ENCODE results near the gene VCL. TPM values are rescaled to one million over a fixed set of nuclear protein-coding genes. Genes with fewer than 3 reads are reported as not detected.

The VCL gene
- total RNA-seq, 1 experiment from 2014 or later, result 378 TPM

- no peak overlapping the region for H3K4me3 ChIP-seq
- peaks cover 57% of the 10 kb centered on the region for H3K4me1 ChIP-seq (replicated peaks)
- H3K36me3 ChIP-seq, result no peaks in the 10 kb centered on the region
- no peaks in the 10 kb centered on the region for H3K27me3 ChIP-seq (replicated peaks)
- peak; percentile 97 to 98 for DNase-seq (ENCODE audit: low read depth in 1 of 2, low spot score in 2 of 2)
- H3K9me3 ChIP-seq (replicated peaks), result no peaks in the 10 kb centered on the region
- H3K27ac ChIP-seq, result peak overlapping the region; percentile 85
Measured at GRCh38 chr10:73965890-73966768, 31.8 kb upstream of the VCL start.

DNA sequence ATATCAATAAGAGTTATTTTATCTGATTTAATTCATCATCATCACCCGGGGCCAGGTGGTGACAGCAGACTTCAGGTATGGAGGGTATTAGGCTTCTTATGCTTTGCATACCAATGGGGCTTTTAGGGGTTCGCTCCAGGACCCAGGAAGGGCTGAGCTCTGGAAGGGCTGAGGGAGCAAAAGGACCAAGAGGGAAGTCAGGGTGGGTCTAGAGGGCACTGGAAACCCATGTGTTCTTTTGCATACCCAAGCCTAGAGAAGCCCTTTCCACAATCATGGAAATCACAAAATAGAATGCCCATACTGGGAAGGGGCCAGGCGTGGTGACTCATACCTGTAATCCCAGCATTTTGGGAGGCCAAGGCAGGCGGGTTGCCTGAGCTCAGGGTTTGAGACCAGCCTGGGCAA is 30.9 kb upstream of the VCL start:
- Histone ChIP-seq H3K4me3 (no peak overlapping the region), H3K36me3 (no peaks in the 10 kb centered on the region), H3K4me1 (replicated peaks) (peaks cover 54% of the 10 kb centered on the region), H3K9me3 (replicated peaks) (no peaks in the 10 kb centered on the region), H3K27ac (peak overlapping the region; percentile 85), H3K27me3 (replicated peaks) (no peaks in the 10 kb centered on the region)
- DNase-seq (ENCODE audit: low read depth in 1 of 2, low spot score in 2 of 2), result peak in 1 of 2 experiments; percentile 46

- H3K4me3 ChIP-seq, result no peak overlapping the region
- H3K27ac ChIP-seq, result peak overlapping the region; percentile 85
- peaks cover 54% of the 10 kb centered on the region for H3K4me1 ChIP-seq (replicated peaks)
- H3K9me3 ChIP-seq (replicated peaks), result no peaks in the 10 kb centered on the region
- no peaks in the 10 kb centered on the region for H3K27me3 ChIP-seq (replicated peaks)
- no peaks in the 10 kb centered on the region for H3K36me3 ChIP-seq
- DNase-seq (ENCODE audit: low read depth in 1 of 2, low spot score in 2 of 2), result no peak
Measured at GRCh38 chr10:73967544-73967943, 30.4 kb upstream of the VCL start.

GRCh38 chr10:73968098-73968521 is 29.8 kb upstream of the VCL start:
- DNase-seq (ENCODE audit: low read depth in 1 of 2, low spot score in 2 of 2), result peak; percentile 82 to 86
- no peaks in the 10 kb centered on the region for H3K9me3 ChIP-seq (replicated peaks)
- no peak overlapping the region for H3K4me3 ChIP-seq
- H3K4me1 ChIP-seq (replicated peaks), result peaks cover 54% of the 10 kb centered on the region
- no peaks in the 10 kb centered on the region for H3K27me3 ChIP-seq (replicated peaks)
- H3K27ac ChIP-seq, result peak overlapping the region; percentile 85
- H3K36me3 ChIP-seq, result no peaks in the 10 kb centered on the region

- DNase-seq (ENCODE audit: low read depth in 1 of 2, low spot score in 2 of 2), result no peak
- H3K4me1 ChIP-seq (replicated peaks), result peaks cover 54% of the 10 kb centered on the region
- no peaks in the 10 kb centered on the region for H3K36me3 ChIP-seq
- no peak overlapping the region for H3K27ac ChIP-seq
- no peak overlapping the region for H3K4me3 ChIP-seq
- no peaks in the 10 kb centered on the region for H3K27me3 ChIP-seq (replicated peaks)
- no peaks in the 10 kb centered on the region for H3K9me3 ChIP-seq (replicated peaks)
Measured at GRCh38 chr10:73969224-73969841, 28.6 kb upstream of the VCL start.

DNA sequence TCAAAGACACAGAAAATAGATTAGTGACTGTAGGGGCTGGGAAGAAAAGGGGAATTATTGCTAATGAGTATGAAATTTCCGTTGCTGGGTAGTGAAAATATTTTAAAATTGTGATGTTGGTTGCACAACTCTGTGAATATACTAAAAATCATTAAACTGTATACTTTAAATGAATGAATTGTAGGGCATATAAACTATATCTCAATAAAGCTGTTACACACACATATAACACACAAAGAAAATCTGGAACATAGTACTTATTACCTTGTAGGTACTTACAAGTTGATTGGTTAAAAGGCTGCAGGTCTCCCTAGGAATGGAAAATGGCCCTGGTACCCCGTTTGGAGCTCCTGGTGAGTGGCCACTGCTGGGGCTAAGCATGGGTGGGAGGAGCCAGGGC is 27.1 kb upstream of the VCL start:
- no peaks in the 10 kb centered on the region for H3K36me3 ChIP-seq
- H3K27me3 ChIP-seq (replicated peaks), result no peaks in the 10 kb centered on the region
- H3K9me3 ChIP-seq (replicated peaks), result no peaks in the 10 kb centered on the region
- DNase-seq (ENCODE audit: low read depth in 1 of 2, low spot score in 2 of 2), result no peak
- no peak overlapping the region for H3K27ac ChIP-seq
- H3K4me1 ChIP-seq (replicated peaks), result peaks cover 39% of the 10 kb centered on the region
- H3K4me3 ChIP-seq, result no peak overlapping the region

- no peaks in the 10 kb centered on the region for H3K27me3 ChIP-seq (replicated peaks)
- H3K4me1 ChIP-seq (replicated peaks), result peaks cover 32% of the 10 kb centered on the region
- no peak overlapping the region for H3K4me3 ChIP-seq
- DNase-seq (ENCODE audit: low read depth in 1 of 2, low spot score in 2 of 2), result no peak
- H3K36me3 ChIP-seq, result no peaks in the 10 kb centered on the region
- no peak overlapping the region for H3K27ac ChIP-seq
- H3K9me3 ChIP-seq (replicated peaks), result no peaks in the 10 kb centered on the region
Measured at GRCh38 chr10:73971636-73972354, 26.1 kb upstream of the VCL start.

DNA sequence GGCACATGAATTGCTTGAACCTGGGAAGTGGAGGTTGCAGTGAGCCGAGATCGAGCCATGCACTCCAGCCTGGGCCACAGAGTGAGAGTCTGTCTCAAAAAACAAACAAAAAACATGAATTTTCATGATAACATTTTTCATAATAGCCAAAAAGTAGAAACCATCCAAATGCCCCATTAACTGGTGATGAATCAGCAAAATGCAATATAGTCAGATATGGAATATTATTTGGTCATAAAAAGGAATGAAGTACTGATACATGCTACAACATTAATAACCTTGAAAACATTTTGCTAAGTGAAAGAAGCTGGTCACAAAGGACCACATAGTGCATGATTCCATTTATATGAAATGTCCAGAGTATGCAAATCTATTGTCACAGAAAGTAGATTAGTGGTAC is 24.5 kb upstream of the VCL start:
- no peaks in the 10 kb centered on the region for H3K36me3 ChIP-seq
- DNase-seq (ENCODE audit: low read depth in 1 of 2, low spot score in 2 of 2), result no peak
- H3K27me3 ChIP-seq (replicated peaks), result no peaks in the 10 kb centered on the region
- no peak overlapping the region for H3K4me3 ChIP-seq
- H3K27ac ChIP-seq, result no peak overlapping the region
- peaks cover 15% of the 10 kb centered on the region for H3K4me1 ChIP-seq (replicated peaks)
- H3K9me3 ChIP-seq (replicated peaks), result no peaks in the 10 kb centered on the region

GRCh38 chr10:73974309-73974946 is 23.5 kb upstream of the VCL start:
- Histone ChIP-seq H3K4me3 (no peak overlapping the region), H3K27me3 (replicated peaks) (no peaks in the 10 kb centered on the region), H3K9me3 (replicated peaks) (no peaks in the 10 kb centered on the region), H3K4me1 (replicated peaks) (peaks cover 5% of the 10 kb centered on the region), H3K27ac (no peak overlapping the region), H3K36me3 (no peaks in the 10 kb centered on the region)
- no peak for DNase-seq (ENCODE audit: low read depth in 1 of 2, low spot score in 2 of 2)

GRCh38 chr10:73975388-73975787 is 22.5 kb upstream of the VCL start:
- no peak overlapping the region for H3K27ac ChIP-seq
- no peaks in the 10 kb centered on the region for H3K9me3 ChIP-seq (replicated peaks)
- H3K4me3 ChIP-seq, result no peak overlapping the region
- DNase-seq (ENCODE audit: low read depth in 1 of 2, low spot score in 2 of 2), result no peak
- no peaks in the 10 kb centered on the region for H3K27me3 ChIP-seq (replicated peaks)
- no peaks in the 10 kb centered on the region for H3K36me3 ChIP-seq
- no peaks in the 10 kb centered on the region for H3K4me1 ChIP-seq (replicated peaks)

GRCh38 chr10:73979141-73979808 is 18.6 kb upstream of the VCL start:
- H3K4me1 ChIP-seq (replicated peaks), result no peaks in the 10 kb centered on the region
- no peaks in the 10 kb centered on the region for H3K36me3 ChIP-seq
- no peak overlapping the region for H3K4me3 ChIP-seq
- no peaks in the 10 kb centered on the region for H3K9me3 ChIP-seq (replicated peaks)
- no peak overlapping the region for H3K27ac ChIP-seq
- no peak for DNase-seq (ENCODE audit: low read depth in 1 of 2, low spot score in 2 of 2)
- no peaks in the 10 kb centered on the region for H3K27me3 ChIP-seq (replicated peaks)

DNA sequence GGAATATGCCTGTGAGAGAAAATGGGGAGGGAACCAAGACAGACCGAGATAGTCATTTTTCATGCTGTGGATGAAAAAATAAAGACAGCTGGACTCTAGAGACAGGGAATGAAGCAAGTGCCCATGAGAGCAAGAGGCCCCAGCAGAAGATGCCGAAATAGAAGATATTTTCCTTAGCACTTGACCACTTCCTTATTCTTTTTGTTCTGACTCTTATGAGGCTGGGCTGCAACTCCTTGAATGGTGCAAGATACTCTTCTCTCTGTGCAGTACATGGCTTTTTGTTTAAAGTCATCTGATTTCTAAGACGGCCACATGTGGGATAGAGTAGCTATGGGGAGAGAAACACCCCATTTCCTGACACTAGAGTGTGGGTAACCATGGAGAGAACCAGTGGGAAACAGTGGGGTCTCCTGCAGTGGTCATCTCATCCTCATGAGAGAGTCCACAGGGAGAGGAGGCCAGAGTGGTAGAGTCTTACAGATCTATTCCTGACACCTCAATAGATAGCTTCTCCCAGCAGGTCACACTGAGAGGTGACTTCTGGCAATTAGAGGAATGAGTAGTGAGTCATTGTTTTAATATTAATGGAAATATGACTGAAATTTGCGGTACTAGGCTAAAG is 18.0 kb upstream of the VCL start:
- Histone ChIP-seq H3K27ac (no peak overlapping the region), H3K4me3 (no peak overlapping the region), H3K4me1 (replicated peaks) (no peaks in the 10 kb centered on the region), H3K36me3 (no peaks in the 10 kb centered on the region), H3K9me3 (replicated peaks) (no peaks in the 10 kb centered on the region), H3K27me3 (replicated peaks) (no peaks in the 10 kb centered on the region)
- DNase-seq (ENCODE audit: low read depth in 1 of 2, low spot score in 2 of 2), result no peak

DNA sequence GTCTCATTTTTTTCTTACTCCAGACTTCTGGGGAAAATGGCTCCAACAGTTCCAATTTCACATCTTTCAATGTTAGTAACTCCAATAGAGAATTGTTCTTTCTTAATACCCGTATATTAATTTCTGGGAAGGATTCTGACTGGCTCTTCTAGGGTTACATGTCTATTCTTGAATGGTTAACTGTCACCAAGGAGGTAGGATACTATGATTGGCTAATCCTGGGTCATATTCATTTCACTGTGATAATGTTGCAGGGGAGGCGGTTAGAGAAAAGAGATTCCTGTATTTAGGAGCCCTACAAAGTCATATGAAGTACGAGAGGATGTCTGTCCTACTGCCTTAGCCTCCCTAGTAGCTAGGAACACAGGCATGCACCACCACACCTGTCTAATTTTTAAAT is 16.1 kb upstream of the VCL start:
- Histone ChIP-seq H3K36me3 (no peaks in the 10 kb centered on the region), H3K4me1 (replicated peaks) (no peaks in the 10 kb centered on the region), H3K9me3 (replicated peaks) (no peaks in the 10 kb centered on the region), H3K27me3 (replicated peaks) (no peaks in the 10 kb centered on the region), H3K4me3 (no peak overlapping the region), H3K27ac (no peak overlapping the region)
- DNase-seq (ENCODE audit: low read depth in 1 of 2, low spot score in 2 of 2), result no peak

Data from SJSA1 (cell line).